ENCODE data around the gene CPPED1.
"Not testable (repeated sequence)": the region's sequence is repeated elsewhere in the genome, so short reads cannot be mapped to it uniquely, and the experiment has no call there.

The CPPED1 gene

GRCh38 chr16:12801511-12802042, 2.1 kb downstream of the CPPED1 start:
- peak; percentile 86 for DNase-seq

- DNase-seq: no peak
These were observed 2.9 kb downstream of the CPPED1 start for GRCh38 chr16:12800817-12801216.

- DNase-seq: not testable (repeated sequence)
These were observed 3.7 kb downstream of the CPPED1 start for GRCh38 chr16:12799996-12800395.

- no peak for DNase-seq
These were observed 4.8 kb downstream of the CPPED1 start for GRCh38 chr16:12798846-12799245.

- DNase-seq: no peak
These were observed 5.5 kb downstream of the CPPED1 start for GRCh38 chr16:12798171-12798570.

GRCh38 chr16:12796498-12796897, 7.2 kb downstream of the CPPED1 start:
- peak; percentile 11 for DNase-seq

GRCh38 chr16:12794486-12795387, 8.9 kb downstream of the CPPED1 start:
- DNase-seq: no peak

GRCh38 chr16:12793865-12794240, 9.8 kb downstream of the CPPED1 start:
- no peak for DNase-seq

- no peak for DNase-seq
These were observed 10.4 kb downstream of the CPPED1 start for GRCh38 chr16:12793120-12793864.

GRCh38 chr16:12792528-12792927, 11.2 kb downstream of the CPPED1 start:
- not testable (repeated sequence) for DNase-seq

GRCh38 chr16:12791340-12791739, 12.3 kb downstream of the CPPED1 start:
- no peak for DNase-seq

GRCh38 chr16:12788758-12789157, 14.9 kb downstream of the CPPED1 start:
- no peak for DNase-seq

- DNase-seq: no peak
These were observed 17.6 kb downstream of the CPPED1 start for GRCh38 chr16:12786081-12786480.

- no peak for DNase-seq
These were observed 19.6 kb downstream of the CPPED1 start for GRCh38 chr16:12784076-12784475.

GRCh38 chr16:12781777-12782176, 21.9 kb downstream of the CPPED1 start:
- no peak for DNase-seq

GRCh38 chr16:12780467-12780866, 23.2 kb downstream of the CPPED1 start:
- DNase-seq: no peak

- no peak for DNase-seq
These were observed 25.0 kb downstream of the CPPED1 start for GRCh38 chr16:12778726-12779125.

- DNase-seq: no peak
These were observed 27.9 kb downstream of the CPPED1 start for GRCh38 chr16:12775656-12776236.

- no peak for DNase-seq
These were observed 30.5 kb downstream of the CPPED1 start for GRCh38 chr16:12773221-12773620.

GRCh38 chr16:12771341-12771798, 32.3 kb downstream of the CPPED1 start:
- no peak for DNase-seq

GRCh38 chr16:12769525-12769924, 34.2 kb downstream of the CPPED1 start:
- DNase-seq: no peak

- DNase-seq: no peak
These were observed 35.8 kb downstream of the CPPED1 start for GRCh38 chr16:12767897-12768296.

GRCh38 chr16:12766853-12767252, 36.8 kb downstream of the CPPED1 start:
- DNase-seq: no peak

Measured in NCI-H226 (cell line).